HG03060 (cell line): ENCODE data around the gene PSMB9.
"Not testable (repeated sequence)": the region's sequence is repeated elsewhere in the genome, so short reads cannot be mapped to it uniquely, and the experiment has no call there.

ENCODE experiments used
- ATAC-seq: cut with Tn5 transposase; IDR thresholded peaks from one replicate; pipeline ENCODE4 v1.9.1; 2021; ENCODE audit warnings: low read depth, moderate number of reproducible peaks; ENCODE audit not compliant: unreplicated experiment

Gene PSMB9

DNA sequence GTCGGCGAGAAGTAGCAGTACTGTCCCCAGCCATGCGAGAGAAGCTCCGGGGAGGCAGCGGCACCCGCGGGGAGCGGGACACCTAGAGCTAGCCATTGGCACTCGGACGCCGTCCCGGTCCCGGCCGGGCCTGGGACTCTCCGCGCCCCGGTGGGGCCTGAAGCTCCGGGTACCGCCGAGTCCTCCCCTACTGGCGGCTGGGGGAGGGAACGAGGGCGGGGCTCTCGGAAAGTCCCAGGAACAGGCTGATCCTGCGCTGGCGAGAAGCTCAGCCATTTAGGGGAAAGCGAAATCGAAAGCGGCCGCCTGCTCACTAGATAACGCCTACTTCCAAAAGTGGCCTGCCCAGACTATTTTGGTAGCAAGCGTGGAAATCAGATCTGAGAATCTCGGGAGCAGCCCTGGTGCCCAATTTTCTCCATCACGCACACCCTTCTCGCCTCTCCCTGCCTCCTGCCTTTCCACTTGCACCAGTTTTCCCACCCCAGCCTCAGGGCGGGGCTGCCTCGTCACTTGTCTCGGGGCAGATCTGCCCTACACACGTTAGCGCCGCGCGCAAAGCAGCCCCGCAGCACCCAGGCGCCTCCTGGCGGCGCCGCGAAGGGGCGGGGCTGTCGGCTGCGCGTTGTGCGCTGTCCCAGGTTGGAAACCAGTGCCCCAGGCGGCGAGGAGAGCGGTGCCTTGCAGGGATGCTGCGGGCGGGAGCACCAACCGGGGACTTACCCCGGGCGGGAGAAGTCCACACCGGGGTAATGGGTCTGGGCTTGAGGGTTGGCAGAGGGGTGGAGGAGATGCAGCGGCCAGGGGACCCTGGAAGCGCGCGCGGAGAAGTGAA lies at the start of gene PSMB9, which contains the start of gene TAP1:
Gene PSMB9, plus strand, starts transcription at position 652 of the 835 bp plus-strand sequence. Its CDS starts 38 bp downstream, at position 690.
Gene TAP1, minus strand, starts transcription at position 164 of the 835 bp plus-strand sequence. Its CDS starts 68 bp downstream, at position 96.
- peak; percentile 38 for ATAC-seq

- not testable (repeated sequence) for ATAC-seq
These were observed 48.6 kb upstream of the PSMB9 start for GRCh38 chr6:32805404-32805803.

GRCh38 chr6:32807020-32807580 lies 46.9 kb upstream of the PSMB9 start:
- ATAC-seq, result no peak

- no peak for ATAC-seq
These were observed 44.8 kb upstream of the PSMB9 start for GRCh38 chr6:32809171-32809570.

DNA sequence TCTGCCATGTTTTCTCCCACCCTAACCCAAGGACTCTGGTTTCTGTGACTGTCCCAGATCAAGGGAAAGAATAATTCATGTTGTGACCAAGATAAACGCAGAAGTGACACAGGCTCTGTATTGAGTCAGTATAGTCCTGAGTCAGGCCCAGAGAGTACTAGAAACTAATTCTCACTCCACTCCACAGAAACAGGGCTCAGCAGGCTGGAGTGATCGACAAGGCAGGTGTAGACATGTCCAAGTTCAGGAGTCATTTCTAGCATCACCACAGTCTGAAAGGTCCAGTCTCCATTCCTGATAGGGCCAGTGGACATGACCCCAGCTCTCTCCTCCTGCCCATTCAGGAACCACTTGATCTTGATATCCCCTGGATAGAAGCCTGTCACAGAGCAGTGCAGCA lies 39.8 kb upstream of the PSMB9 start:
- ATAC-seq, result no peak

DNA sequence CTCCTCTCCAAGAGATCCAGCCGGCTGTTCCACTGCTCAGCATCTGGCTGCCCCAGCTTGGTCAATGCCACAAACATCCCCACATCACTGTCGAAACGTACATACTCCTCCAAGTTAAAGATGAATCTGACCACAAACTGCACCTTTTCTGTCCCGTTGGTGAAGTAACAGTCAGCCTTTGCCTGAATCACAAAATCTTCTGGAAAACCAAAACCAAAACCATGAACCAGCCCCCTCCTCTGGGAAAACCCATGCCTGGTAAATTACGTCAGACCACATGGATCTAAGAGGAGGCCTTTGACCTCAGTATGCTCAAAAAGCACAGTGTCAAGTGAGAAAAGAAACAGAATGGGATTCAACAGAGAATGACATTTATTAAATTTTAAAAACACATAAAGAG lies 38.9 kb upstream of the PSMB9 start:
- no peak for ATAC-seq

- no peak for ATAC-seq
These were observed 38.0 kb upstream of the PSMB9 start for GRCh38 chr6:32815996-32816395.

DNA sequence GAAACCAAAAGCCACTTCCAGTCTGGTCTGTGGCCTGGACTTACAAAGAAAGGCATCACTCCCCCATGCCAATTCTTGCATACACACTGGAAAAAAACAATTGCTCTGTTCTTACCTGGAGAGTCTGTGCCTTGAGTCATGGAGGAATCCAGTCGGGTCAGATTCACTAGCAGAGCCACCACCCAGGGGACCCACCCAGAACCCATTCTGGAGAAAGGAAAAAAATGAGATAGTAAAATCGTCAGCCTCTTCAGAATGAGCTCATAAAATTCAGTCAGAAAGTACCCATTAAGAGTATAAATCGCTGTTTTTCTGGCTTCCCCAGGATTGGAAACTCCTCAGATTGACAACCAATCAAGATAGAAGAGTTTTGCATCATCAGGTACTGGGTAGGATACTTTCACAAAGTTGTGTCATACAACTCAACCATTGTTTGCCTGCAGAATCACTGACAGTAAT lies 37.2 kb upstream of the PSMB9 start, which contains the start of gene HLA-DOB:
Gene HLA-DOB, minus strand, starts transcription at position 257 of the 459 bp plus-strand sequence. Its CDS starts 51 bp downstream, at position 206.
- no peak for ATAC-seq

GRCh38 chr6:32818867-32819266 lies 35.1 kb upstream of the PSMB9 start:
- no peak for ATAC-seq

GRCh38 chr6:32819729-32820128 lies 34.3 kb upstream of the PSMB9 start:
- ATAC-seq, result no peak

- no peak for ATAC-seq
These were observed 28.0 kb upstream of the PSMB9 start for GRCh38 chr6:32825966-32826365.

GRCh38 chr6:32827025-32827424 lies 27.0 kb upstream of the PSMB9 start:
- no peak for ATAC-seq

- no peak for ATAC-seq
These were observed 24.5 kb upstream of the PSMB9 start for GRCh38 chr6:32829495-32829894.

DNA sequence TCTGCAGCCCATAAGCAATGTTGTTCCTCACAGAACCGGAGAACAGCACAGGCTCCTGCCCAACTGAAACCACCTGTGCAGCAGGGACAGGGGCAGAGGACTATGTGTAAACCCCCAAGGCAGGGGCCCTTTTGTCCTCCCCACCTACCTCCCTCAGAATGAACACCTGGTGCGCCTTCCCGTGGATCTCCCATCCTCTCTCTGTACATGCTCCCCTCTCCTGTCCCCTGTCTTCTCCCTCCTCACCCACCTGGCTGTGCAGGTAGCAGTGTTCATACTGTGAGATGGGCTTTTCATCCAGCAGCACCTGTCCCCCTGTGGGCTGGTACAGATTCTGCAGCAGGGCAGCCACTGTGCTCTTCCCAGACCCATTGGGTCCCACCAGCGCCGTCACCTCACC lies 24.0 kb upstream of the PSMB9 start:
- no peak for ATAC-seq

DNA sequence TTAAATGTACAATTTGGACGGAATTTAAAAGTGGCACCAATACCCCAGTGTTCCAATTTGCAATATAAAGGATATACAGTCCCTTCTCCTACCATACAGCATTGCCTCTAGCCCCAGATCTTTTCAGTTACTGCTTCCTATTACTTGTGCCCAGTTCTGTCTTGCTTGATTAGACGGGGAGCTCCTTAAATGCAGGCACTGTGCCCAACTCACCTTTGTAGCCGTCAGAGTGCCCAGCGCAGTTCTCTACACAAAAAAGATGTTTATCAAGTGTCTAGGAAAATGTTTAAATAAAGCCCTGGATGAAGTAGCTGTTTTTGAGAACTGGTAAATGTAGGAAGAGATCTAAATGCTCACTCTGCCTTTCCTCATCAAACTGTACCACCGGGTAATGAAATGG lies 23.1 kb upstream of the PSMB9 start:
- ATAC-seq, result no peak

DNA sequence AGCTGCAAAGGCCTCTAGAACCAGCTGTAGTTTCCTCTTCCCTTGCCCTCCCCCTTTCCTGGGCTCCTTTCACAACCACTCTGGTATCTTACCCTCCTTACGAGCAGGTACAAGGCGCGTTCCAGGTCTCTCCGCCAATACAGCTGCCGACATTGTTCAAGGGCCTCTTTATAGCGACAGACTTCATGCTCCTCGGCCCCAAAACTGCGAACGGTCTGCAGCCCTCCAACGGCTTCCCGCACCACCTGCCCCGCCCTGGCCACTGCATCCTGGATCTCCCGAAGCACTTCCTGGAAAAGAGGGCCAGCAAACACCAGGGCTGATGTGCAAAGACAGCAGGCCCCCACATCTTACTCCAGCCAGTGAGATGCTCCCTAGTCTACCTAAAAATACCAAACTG lies 21.5 kb upstream of the PSMB9 start:
- no peak for ATAC-seq

DNA sequence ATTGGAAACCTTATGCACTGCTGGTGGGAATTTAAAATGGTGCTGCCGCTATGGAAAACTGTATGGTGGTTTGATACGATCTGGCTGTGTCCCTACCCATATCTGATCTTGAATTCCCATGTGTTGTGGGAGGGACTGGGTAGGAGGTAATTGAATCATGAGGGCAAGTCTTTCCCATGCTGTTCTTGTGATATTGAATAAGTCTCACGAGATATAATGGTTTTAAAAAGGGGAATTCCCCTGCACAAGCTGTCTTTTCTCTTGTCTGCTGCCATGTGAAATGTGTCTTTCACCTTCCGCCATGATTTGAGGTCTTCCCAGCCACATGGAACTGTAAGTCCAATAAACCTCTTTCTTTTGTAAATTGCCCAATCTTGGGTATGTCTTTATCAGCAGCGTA lies 20.3 kb upstream of the PSMB9 start:
- no peak for ATAC-seq

GRCh38 chr6:32835167-32835893 lies 18.7 kb upstream of the PSMB9 start:
- ATAC-seq, result no peak

DNA sequence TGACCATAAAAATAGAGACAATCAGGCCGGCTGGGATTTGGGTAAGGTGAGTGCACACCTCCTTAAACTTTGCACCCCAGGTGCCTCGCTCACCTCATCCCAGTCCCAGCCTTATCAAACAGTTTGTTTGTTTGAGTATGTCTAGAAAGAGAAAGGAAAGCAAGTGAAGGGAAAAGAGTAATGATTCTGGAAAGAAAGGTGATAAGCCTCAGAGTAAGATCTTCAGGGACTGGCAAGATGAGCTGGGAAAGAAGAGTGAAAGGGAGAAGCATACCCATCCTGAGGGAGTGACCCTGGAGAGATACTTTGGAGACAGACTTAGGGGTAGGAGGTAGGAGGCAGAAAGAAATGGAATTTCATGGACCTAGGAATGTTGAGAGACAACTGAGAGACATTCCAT lies 17.1 kb upstream of the PSMB9 start:
- no peak for ATAC-seq

- ATAC-seq, result no peak
These were observed 16.3 kb upstream of the PSMB9 start for GRCh38 chr6:32837651-32838113.
